SKM-1 (cell line): ENCODE results near the gene GRM6.

Experiments used
- DNase-seq: peaks from one replicate; lab custom pipeline; 2025; ENCODE audit not compliant: unreplicated experiment; lab: John Stamatoyannopoulos, UW

GRM6 gene

DNA sequence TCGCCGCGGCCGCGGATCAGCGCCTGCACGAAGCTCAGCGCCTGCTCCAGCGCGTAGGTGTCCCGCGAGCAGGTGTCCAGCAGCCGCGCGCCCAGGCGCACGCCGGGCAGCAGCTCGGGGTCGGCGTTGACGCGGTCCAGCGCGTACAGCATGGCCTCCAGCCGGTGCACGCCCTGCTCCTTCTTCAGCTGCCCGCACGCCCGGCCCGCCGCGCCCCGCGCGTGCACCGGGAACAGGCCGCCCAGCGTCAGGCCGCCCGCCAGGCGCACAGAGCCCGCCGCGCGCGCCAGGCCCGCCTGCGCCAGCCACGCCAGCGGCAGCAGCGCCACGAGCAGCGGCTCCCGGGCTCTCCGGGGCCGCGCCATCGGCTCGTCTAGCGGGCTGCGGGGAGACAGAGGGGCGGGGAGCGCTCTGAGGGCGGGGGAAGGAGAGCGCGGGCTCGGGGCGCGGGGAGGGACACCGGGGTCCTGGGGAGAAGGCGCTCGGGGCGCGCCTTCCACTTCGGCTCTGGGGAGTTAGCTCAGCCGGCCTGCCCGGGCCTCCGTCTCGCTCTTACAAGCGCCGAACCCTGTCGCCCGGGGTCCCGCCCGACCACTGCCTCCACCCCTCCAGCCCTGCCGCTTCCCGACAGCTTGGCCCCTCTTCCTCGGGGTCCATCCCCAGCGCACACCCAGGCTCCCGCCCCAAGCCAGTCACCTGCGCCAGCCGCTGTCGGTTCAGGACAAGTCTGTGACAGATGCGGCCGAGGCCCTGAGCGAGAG lies at the start of gene GRM6:
TSS of gene GRM6 (minus strand) at position 741 of the 761 bp plus-strand sequence. CDS start at position 365, 376 bp downstream.
- DNase-seq: no peak

DNA sequence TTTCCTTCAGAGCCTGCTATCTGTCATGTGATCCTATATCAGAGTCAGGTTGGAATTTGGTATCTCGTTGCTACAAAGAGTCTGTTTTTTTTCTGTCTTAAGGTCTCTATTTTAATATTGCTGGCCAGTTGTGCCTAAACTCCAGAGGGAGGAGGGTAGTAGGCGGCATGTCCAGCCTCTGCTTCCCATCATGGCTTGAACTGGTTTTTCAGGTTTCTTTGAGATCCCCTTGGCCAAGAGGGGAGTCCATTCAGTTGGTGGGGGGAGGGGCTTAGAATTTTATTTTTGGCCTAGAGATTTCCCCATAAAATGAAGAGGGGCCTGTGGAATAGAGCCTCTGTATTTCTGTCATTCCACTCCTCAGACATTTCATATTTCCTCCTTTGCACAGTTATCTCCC lies 49.6 kb upstream of the GRM6 start:
- DNase-seq: no peak

DNA sequence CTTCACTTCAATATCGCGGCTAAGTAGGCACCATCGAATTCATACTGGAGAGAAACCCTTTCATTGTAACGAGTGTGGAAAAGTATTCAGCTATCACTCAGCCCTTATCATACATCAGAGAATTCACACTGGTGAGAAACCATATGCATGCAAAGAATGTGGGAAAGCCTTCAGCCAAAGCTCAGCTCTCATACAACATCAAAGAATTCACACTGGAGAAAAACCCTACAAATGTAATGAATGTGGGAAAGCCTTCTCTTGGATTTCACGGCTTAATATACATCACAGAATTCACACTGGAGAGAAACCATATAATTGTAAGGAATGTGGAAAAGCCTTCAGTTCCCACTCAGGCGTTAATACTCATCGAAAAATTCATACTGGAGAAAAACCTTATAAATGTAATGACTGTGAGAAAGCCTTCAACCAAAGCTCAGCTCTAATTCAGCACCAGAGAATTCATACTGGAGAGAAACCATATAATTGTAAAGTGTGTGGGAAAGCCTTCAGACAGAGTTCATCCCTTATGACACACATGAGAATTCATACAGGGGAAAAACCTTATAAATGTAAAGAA lies 38.0 kb upstream of the GRM6 start:
- no peak for DNase-seq

DNA sequence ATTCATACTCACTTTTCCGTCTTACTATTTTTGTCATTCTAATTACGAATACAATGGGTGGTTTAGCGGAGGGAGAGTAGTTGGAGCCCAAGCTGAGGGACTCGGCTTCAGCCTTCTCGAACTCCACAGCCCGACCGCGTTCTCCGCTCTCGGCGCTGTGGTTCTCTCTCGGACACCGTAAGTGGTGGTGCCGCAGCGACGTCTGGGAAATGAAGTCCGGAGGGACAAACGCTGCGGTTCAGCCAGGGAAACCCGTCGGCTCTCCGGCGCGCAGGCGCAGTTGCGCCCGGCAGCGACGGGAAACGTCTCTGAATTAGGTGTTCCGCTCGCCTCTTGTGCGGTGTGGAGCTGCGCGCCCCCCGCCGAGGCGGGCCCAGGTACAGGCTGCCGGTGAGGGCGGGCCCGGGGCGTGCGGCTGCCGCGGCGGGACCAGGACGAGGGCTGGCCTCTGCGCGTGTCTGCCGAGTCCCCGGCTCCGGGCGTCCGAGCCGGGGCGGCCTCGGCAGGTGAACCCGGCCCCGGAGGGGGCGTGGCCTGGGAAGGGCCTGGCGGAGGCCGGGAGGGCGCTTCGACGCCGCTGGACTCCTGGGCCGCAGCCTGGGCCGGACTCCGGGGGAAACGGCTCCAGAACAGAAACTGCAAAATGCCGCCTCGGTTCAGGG lies 28.5 kb upstream of the GRM6 start, which contains the start of gene ZNF879:
TSS of gene ZNF879 (plus strand) at position 277 of the 662 bp plus-strand sequence. CDS start 1,201 bp downstream, outside the sequence.
- DNase-seq: peak; percentile 74

DNA sequence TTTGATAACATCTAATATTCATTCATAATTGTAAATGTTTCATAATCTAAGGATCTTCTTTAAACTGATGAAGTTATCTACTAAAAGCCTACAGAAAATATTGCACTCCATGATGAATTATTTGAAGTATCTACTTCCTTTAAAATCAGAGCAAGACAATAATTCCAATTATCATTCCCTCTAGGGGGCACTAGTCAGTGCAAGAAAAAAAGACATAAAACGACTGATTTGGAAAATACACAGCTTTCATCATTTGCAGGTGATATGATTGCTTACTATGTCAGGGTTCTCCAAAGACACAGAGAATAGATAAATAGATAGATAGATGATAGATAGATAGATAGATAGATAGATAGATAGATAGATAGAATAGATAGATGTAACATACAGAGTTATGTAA lies 13.5 kb upstream of the GRM6 start:
- no peak for DNase-seq

DNA sequence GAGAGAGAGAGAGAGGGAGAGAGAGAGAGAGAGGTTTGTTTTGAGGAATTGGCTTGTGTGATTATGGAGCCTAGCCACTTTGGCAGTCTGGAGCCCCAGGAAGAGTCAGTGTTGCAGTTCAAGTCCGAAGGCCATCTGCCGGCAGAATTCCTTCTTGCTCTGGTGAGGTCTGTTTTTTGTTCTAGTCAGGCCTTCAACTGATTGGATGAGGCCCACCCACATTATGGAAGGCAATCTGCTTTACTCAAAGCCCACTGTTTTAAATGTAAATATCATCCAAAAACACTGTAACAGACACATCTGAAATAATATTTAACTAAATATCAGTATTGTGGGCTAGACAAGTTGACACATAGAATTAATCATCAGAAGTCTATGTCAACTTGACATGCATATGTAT lies 11.4 kb upstream of the GRM6 start:
- DNase-seq: no peak

DNA sequence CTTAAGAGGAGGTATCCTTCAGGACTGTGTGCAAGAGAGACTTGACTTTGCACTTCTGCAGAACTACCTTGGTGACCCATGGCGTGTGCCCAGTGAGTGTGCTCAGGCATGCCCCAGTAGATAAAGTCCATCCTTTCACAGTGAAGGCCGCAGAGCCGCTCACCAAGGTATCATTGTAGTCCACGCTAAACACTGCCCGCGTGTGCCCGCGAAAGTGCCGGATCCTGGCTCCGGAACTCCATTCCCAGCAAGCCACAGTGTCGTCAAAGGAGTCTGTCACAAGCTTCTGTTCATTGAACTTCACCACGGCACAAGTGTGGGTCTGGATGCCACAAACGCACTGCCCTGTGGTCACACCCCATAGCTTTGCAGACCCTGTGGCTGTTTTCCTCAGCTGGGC lies 3.3 kb upstream of the GRM6 start:
- no peak for DNase-seq

DNA sequence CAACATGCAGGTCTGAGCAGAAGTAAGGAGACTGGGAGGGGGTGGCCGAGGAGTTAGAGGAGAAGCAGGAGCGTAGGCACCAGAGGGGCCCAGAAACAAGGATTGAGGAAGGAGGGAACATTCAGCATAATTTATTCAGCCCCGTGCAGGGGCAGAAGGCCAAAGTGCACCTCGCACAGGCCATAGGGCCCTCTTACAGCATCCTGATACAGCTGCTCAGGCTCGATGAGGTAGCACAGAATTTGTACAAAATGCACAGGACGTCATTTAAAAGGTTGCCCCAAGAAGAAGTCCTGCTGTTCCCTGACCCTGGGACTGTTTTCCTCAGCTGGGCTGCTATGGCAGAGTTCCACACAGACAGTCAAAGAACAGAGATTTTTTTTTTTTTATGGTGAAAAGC lies 2.1 kb upstream of the GRM6 start:
- DNase-seq: no peak

DNA sequence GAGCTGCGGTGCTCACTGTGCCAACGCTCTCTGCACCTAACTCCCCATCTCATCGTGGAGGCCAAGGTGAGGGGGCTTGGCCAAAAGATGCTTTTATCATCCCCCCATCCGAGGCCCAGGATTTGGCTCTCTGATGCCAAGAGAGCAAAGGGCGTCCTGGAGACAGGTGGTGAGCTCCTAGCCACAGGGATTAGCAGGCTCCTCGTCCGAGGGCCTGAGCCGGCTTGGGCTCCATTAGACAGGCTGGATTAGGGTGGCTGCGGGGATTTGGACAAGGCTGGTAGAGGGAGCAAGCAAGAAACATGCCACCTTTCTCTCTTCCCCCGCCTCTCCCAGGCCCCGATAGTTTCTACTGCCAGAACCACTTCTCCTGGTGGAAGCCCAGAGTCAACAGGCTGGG lies 1.0 kb upstream of the GRM6 start:
- DNase-seq: no peak

DNA sequence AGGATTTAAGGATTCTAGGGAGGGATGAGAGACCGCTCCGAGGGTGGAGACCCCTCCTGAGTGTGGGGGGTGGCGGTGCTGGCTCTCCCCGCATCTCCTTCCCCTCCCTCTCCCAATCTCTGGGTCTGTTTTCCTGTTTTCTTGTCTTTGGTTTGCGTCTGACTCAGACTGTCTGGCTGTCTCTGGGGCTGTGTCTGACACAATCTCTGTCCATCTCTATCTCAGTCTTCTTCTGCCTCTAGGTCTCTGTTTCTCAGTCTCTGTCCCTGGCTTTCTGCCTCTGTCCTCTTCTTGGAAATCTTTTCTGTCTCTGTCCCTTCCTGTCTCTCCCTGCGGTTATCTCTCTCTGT lies 196 bp upstream of the GRM6 start:
- no peak for DNase-seq

DNA sequence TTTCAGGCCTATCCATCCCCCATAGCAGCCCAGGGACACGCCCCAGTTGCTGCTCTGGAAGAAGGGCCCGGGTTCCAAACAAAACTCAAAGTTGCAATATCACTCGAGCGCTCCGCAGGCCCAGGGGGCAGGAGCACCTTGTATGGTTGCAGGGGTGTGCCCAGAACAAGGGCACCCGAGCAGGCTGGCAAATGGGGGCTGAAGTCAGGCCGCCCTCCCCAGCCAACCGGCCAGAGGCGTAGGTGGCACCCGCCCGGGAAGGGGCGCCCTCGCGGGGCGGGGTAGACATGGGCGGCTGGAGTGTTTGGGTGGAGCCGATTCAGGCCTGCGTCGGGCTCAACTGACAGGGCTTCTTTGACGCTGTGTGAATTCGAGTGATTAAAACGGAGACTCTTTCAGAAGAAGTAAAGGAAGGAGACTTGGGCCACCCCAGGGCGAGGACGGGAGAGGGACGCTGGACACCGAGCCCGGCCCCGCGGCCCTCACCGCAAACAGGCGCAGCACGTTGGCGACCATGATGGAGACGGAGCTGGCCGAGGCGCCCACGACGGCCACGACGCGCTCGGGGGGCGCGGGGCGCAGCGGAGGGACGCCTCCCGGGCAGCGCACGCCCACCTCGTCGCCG lies 1.1 kb downstream of the GRM6 start:
- DNase-seq: no peak

DNA sequence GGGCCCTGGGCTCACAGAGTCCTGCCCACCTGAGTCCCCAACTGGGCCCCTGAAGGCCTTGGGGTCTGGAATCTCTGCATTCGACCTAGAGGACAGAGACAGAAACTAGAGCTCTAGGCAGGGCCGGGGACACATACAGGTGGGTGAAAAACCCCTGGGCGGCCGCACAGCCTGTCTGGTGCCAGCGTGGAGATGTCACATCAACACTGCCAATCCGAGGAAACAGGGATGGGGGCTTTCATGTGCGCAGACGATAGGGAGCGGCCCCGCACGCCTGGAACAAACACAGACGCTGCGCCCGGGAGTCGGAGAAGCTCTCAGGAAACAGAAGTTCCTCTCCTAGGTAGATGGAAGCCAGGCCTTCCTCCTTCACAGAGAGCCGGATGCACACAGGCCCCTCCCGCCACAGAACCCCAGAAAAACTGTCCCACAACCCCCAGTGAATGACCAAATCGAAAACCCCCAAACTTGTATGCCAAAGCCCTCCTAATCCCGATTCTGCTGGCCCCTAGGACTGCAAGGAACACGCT lies 1.8 kb downstream of the GRM6 start:
- DNase-seq: no peak

DNA sequence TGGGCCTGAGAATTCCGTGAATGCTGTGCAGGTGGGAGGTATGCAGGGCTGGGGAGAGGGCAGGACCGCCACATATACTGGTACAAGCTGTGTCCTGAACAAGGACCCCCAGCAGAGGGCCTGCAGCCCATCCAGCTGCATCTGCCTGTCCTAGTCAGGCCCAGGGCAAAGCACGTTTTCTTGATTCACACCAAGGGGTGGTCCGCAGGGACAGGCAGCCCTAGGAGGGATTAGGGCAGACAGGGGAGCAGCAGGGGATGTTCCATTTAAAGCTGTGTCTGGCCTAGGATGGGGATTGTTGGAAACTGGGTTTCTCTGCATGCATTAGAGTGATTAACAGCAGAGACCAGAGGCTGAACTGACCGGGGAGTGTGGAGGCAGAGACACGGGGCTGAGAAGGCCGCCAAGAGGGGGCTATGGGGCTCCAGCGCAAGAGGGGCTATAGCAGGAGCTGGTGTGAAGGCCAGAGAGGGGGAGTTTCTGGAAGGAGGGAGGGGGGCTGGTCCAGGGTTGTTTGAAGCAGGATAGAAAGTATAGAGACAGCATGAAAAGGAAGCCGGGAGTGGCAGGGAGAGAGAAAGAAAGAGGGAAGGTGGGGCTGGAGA lies 2.7 kb downstream of the GRM6 start:
- no peak for DNase-seq

DNA sequence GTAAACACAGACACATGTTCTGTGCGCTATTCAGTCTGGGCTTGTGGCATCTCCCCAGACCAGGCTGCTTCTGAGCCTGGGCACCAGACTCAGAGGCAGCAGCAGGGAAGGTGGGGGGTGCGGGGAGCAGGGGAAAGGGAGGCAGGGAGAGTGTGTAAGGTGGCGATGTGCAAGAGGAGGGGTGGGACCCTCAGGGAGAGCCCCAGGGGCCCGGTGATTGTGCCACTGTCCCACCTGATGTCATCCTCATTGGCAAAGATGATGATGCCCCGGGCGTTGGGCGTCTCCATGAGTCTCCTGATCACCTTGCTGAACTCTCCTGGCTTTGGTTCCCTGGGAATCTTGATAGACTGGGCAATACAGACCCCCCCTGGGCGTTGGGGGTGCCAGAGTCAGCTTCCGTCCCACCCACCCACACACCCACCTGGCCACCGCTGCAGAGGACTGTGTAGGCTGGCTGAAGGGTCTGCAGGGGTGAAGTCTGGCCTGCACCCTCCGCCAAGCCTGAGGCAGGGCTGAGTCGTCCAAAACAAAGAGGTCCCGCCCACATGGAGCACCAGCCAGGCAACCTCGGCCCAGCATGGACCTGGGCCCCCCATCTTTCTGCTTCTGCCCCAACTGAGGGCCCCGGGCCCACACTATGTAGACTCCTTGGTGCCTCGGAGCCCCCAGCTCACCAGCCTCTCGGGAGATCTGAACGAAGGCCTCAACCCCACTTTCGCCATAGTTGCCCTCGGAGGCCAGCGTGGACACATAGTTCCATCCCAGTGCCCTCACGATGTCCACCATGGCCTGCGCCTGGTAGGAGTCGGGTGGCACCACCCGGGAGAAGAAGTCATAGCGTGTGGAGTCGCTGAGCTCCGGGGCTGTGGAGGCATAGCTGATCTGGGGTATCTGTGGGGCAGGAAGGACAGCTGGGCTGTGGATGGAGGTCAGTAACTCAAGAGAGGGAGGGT lies 3.7 kb downstream of the GRM6 start:
- no peak for DNase-seq

DNA sequence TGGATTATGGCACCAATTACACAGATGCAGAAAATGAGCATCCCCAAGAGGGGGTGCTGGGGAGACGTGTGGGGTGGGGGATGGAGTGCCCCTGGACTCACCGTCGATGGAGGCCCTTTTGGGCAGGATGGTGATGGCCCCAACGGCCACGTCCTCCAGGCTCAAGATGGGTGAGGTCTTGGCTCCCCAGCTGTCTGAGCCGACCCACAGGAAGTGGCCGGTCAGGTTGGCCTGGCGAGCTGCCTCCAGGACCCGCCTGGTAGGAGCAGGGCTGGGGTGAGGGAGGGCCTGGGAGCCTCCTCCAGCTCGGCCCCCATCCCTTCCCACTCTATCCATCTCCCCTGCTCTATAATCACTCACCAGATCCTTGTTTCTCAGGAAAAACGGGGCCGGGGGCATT lies 4.6 kb downstream of the GRM6 start:
- no peak for DNase-seq

DNA sequence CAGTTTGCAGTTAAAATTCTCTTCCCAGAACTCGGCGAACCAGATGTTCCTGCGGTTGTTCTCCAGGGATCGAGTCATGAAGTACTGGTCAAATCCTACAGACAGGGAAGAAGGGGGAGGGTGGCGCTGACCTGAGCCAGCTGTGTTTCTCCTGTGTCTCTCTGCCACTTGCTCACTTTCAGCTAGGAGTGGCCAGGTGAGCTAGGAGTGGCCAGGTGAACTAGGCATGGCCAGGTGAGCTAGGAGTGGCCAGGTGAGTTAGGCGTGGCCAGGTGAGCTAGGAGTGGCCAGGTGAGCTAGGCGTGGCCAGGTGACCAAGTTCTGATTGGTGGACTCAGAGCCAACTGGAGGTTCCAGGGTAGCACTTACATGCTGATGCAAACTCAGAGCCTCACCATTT lies 5.8 kb downstream of the GRM6 start:
- DNase-seq: no peak

DNA sequence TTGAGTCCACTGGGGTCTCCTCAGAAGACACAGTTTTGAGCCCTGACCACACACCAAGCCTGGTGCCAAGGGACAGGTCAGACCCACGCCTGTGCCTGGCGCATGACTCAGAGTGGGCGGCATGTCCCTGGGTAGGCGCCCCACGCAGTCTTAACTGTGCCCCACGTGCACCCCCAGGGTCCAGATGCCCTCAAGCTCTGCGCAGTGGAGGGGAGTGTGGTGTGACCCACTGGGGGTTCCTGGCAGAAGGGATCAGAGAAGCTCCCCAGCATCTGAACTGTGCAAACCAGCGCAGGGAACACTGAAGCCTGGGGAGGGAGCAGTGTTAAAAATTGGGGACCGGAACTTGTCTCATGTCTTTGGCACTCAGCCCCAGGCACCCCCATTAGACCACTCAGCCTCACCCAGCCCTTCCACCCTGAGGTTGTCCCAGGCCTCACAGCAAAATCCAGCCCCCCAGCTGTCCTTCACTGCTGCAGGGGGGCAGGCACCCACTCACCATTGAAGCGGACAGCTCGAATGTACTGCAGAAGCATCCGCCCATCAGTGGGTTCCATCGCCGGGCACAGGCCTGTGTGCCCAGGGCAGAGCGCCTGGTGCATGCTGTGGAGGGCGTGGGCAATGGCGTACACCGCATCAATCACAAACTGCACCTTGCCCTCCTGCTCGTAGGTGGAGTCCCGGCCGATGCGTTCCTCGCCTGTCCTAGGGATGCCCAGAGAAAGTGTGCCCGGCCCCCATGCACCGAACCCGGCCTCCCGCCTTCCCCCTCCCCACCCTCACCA lies 6.5 kb downstream of the GRM6 start:
- DNase-seq: no peak

DNA sequence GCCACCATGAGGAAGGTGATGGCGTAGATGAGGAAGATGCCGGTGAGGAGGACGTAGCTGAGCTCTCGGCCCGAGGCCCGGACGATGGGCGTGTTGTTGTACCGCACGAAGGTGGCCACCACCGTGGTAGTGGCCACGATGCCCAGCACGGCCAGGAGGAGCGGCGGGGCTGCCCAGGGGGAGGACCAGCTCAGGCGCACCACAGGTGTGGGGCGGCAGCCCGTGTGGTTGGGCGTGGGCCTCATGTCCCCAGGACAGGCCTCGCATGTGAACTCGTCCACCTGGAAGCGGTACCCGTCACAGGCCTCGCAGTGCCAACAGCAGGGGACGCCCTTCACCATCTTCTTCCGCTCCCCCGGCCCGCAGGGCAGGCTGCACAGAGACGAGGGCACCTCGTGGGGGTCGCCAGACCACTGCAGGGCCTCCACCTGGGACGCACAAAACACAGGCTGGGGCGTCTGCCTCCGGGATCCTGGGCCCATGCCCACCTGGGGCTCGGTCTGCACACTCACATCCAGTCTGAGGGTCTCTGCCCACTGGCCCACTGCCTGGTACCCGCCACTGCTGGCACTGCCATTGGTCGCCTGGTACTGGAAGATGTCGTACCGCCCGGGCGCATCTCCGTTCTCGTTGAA lies 8.7 kb downstream of the GRM6 start:
- DNase-seq: no peak
